SK-N-MC (cell line): ENCODE results near the gene PTPRC.

Source experiments
- EZH2 ChIP-seq: fragments of 200-600 bp; sonication (generic); IDR thresholded peaks from one replicate; pipeline ENCODE4 v1.6.1; 2017; ENCODE audit warnings: antibody characterized with exemption
- POLR2AphosphoS5 ChIP-seq: IDR thresholded peaks from 2 replicates; pipeline ENCODE4 v1.6.1; 2012; ENCODE audit warnings: mild to moderate bottlenecking, low read depth, low read length, borderline replicate concordance

- TF ChIP-seq POLR2AphosphoS5, result no peak
- no peak for TF ChIP-seq EZH2
These were observed 74.2 kb downstream of the PTPRC start for GRCh38 chr1:198713081-198713480.
